Right lobe of liver (tissue), 4 donors: Measurements from ENCODE around the gene RBCK1.

Experiments used
- POLR2A ChIP-seq: fragments of 450-650 bp; IDR thresholded peaks from one replicate; pipeline ENCODE4 v1.6.1; 2017; ENCODE audit warnings: antibody characterized with exemption, mild to moderate bottlenecking
- TF ChIP-seq, protein P1 (sequence below), 4 donors: fragments of 200-600 bp in 3 of 4; fragments of 450-650 bp in 1 of 4; IDR thresholded peaks; one replicate each; pipeline versions ENCODE4 v1.5.1 to v1.8.0; 2016 to 2022; ENCODE audit warnings: antibody characterized with exemption in 4 of 4, mild to moderate bottlenecking in 2 of 4
- donor health status: DM: no; HTN: no; CAD: no.
- donor health status: DM: no; HTN: no; CAD: no.
- donor health status: DM: no; HTN: yes; CAD: no.

GRCh38 chr20:400454-401275 is 7.4 kb upstream of the RBCK1 start:
- TF ChIP-seq, protein P1, sequence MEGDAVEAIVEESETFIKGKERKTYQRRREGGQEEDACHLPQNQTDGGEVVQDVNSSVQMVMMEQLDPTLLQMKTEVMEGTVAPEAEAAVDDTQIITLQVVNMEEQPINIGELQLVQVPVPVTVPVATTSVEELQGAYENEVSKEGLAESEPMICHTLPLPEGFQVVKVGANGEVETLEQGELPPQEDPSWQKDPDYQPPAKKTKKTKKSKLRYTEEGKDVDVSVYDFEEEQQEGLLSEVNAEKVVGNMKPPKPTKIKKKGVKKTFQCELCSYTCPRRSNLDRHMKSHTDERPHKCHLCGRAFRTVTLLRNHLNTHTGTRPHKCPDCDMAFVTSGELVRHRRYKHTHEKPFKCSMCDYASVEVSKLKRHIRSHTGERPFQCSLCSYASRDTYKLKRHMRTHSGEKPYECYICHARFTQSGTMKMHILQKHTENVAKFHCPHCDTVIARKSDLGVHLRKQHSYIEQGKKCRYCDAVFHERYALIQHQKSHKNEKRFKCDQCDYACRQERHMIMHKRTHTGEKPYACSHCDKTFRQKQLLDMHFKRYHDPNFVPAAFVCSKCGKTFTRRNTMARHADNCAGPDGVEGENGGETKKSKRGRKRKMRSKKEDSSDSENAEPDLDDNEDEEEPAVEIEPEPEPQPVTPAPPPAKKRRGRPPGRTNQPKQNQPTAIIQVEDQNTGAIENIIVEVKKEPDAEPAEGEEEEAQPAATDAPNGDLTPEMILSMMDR (IDR thresholded peaks at IDR 0.05) = no peak
- TF ChIP-seq POLR2A = no peak
